NCI-H510A treated with DMSO at 0.1 percent for 48 hours (cell line): ENCODE results near the gene GPC2.
"Not testable (repeated sequence)": the region's sequence is repeated elsewhere in the genome, so short reads cannot be mapped to it uniquely, and the experiment has no call there.

Experiments used
- DNase-seq: peaks from one replicate; lab custom pipeline; 2025; lab: John Stamatoyannopoulos, UW

Gene GPC2

GRCh38 chr7:100204454-100204853, 27.3 kb upstream of the GPC2 start:
- DNase-seq: no peak

GRCh38 chr7:100200693-100201092, 23.5 kb upstream of the GPC2 start:
- DNase-seq: no peak

GRCh38 chr7:100198266-100198665, 21.1 kb upstream of the GPC2 start:
- no peak for DNase-seq

GRCh38 chr7:100195901-100196322, 18.7 kb upstream of the GPC2 start:
- DNase-seq: not testable (repeated sequence)

GRCh38 chr7:100195222-100195621, 18.0 kb upstream of the GPC2 start:
- DNase-seq: no peak

GRCh38 chr7:100192969-100193368, 15.8 kb upstream of the GPC2 start:
- no peak for DNase-seq

- DNase-seq: not testable (repeated sequence)
These were observed 15.2 kb upstream of the GPC2 start for GRCh38 chr7:100192281-100192862.

GRCh38 chr7:100191775-100192174, 14.6 kb upstream of the GPC2 start:
- DNase-seq: no peak

- no peak for DNase-seq
These were observed 13.0 kb upstream of the GPC2 start for GRCh38 chr7:100190048-100190711.

GRCh38 chr7:100189061-100189460, 11.9 kb upstream of the GPC2 start:
- no peak for DNase-seq

- no peak for DNase-seq
These were observed 8.5 kb upstream of the GPC2 start for GRCh38 chr7:100185726-100186125.

GRCh38 chr7:100183090-100183489, 5.9 kb upstream of the GPC2 start:
- not testable (repeated sequence) for DNase-seq

GRCh38 chr7:100182616-100183015, 5.4 kb upstream of the GPC2 start:
- not testable (repeated sequence) for DNase-seq

GRCh38 chr7:100180084-100180483, 2.9 kb upstream of the GPC2 start:
- DNase-seq: not testable (repeated sequence)

GRCh38 chr7:100176096-100177044, 811 bp downstream of the GPC2 start:
- no peak for DNase-seq

GRCh38 chr7:100175296-100175935, 1.8 kb downstream of the GPC2 start:
- no peak for DNase-seq

GRCh38 chr7:100174582-100174981, 2.6 kb downstream of the GPC2 start:
- no peak for DNase-seq

GRCh38 chr7:100173806-100174495, 3.2 kb downstream of the GPC2 start:
- no peak for DNase-seq

- no peak for DNase-seq
These were observed 5.3 kb downstream of the GPC2 start for GRCh38 chr7:100171840-100172239.

GRCh38 chr7:100171087-100171681, 6.0 kb downstream of the GPC2 start:
- no peak for DNase-seq
